ENCODE results near the gene SIMC1.

- TF ChIP-seq EZH2 (IDR thresholded peaks at IDR 0.05; ENCODE audit: insufficient read depth, poor library complexity, severe bottlenecking): no peak
- TF ChIP-seq EZH2phosphoT487 (IDR thresholded peaks at IDR 0.05; ENCODE audit: insufficient read depth, low read depth): no peak
Measured at GRCh38 chr5:176388444-176389134, 150.4 kb downstream of the SIMC1 start, which contains the start of the genes HIGD2A and NOP16.
